ENCODE results near the gene ZNF101. TPM values are rescaled to one million over a fixed set of nuclear protein-coding genes. Genes with fewer than 3 reads are reported as not detected.

Gene ZNF101
- total and polyA plus RNA-seq, 4 donors: 7.4 to 12.4 (median 10.4) TPM

DNA sequence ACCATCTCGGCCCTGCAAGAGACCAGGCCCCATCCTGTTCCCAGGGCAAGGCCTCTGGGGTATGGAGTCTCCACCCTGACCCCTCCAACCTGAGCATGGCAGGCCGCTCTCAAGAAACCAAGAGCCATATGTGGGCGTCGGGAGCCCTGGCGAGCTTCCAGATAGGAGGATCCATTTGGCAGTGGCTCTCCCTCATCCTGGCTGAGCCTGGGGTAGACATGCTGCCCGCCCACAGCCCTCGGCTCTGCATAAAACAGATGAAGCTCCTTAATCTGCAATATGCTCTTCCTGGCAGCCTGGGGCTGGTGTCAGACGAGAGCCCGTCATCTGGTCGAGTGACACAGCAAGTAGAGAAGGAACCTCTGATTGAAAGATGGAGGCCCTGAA lies 11.2 kb upstream of the ZNF101 start:
- H3K27ac ChIP-seq (ENCODE audit: low read depth in 1 of 2, low read length in 1 of 2): no peak overlapping the region
- TF ChIP-seq, protein P1, sequence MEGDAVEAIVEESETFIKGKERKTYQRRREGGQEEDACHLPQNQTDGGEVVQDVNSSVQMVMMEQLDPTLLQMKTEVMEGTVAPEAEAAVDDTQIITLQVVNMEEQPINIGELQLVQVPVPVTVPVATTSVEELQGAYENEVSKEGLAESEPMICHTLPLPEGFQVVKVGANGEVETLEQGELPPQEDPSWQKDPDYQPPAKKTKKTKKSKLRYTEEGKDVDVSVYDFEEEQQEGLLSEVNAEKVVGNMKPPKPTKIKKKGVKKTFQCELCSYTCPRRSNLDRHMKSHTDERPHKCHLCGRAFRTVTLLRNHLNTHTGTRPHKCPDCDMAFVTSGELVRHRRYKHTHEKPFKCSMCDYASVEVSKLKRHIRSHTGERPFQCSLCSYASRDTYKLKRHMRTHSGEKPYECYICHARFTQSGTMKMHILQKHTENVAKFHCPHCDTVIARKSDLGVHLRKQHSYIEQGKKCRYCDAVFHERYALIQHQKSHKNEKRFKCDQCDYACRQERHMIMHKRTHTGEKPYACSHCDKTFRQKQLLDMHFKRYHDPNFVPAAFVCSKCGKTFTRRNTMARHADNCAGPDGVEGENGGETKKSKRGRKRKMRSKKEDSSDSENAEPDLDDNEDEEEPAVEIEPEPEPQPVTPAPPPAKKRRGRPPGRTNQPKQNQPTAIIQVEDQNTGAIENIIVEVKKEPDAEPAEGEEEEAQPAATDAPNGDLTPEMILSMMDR (IDR thresholded peaks at IDR 0.05; ENCODE audit: control extremely low read depth, extremely low read depth): no peak
- H3K4me3 ChIP-seq: no peak overlapping the region
- H3K9me3 ChIP-seq (ENCODE audit: control insufficient read depth in 4 of 4, insufficient read depth in 3 of 4, low read length in 3 of 4): no peaks in the 10 kb centered on the region
- DNase-seq: no peak
- H3K36me3 ChIP-seq (ENCODE audit: control insufficient read depth in 4 of 4, insufficient read depth in 4 of 4, low read length in 4 of 4): peaks cover 26 to 75% (median 46%) of the 10 kb centered on the region in 4 donors
- WGBS, 2 donors: 86 to 87% methylated on average over 10 of the region's 10 CpGs
- no peaks in the 10 kb centered on the region for H3K27me3 ChIP-seq (ENCODE audit: control insufficient read depth in 3 of 3, insufficient read depth in 3 of 3, low read length in 2 of 3)
- H3K4me1 ChIP-seq (ENCODE audit: control insufficient read depth in 5 of 5, insufficient read depth in 5 of 5, low read length in 5 of 5): peaks cover 0 to 9% (median 7%) of the 10 kb centered on the region in 5 donors
- no peak for ATAC-seq (ENCODE audit: insufficient read depth, low FRiP score)
- no peak overlapping the region for H3K9ac ChIP-seq (ENCODE audit: insufficient read depth in 1 of 2, low read length in 2 of 2)

DNA sequence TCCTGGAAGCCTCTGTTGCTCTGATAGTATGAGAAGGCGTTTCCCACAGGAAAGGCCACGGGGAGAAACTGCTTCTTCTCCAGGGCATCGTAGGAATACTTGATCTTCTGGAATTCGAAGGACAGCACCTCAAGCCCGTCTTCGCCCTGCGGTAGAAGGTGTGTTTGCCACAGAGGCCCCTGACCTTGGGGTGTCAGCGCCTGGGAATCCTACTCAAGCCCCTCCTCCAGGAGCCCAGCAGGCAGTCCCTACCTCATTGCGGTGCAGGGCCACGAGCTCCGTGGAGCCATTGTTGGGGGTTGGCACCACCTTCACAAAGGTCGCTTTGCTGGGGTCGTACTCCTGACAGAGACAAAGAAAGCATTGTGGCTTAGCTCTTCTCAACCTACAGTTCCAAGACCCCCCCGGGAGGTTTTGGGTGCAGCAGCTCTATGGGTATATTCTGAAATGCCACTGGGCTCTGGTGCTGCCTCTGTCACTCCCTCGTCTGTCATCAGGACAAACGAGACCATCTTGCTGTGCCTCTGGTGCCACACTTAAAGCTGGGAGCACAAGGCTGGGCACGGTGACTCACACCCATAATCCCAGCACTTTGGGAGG lies 8.9 kb upstream of the ZNF101 start:
- Histone ChIP-seq H3K27ac (ENCODE audit: low read depth in 1 of 2, low read length in 1 of 2) (no peak overlapping the region), H3K9ac (ENCODE audit: insufficient read depth in 1 of 2, low read length in 2 of 2) (no peak overlapping the region), H3K27me3 (ENCODE audit: control insufficient read depth in 3 of 3, insufficient read depth in 3 of 3, low read length in 2 of 3) (no peaks in the 10 kb centered on the region), H3K4me1 (ENCODE audit: control insufficient read depth in 5 of 5, insufficient read depth in 5 of 5, low read length in 5 of 5) (peaks cover 0 to 13% (median 10%) of the 10 kb centered on the region in 5 donors), H3K36me3 (ENCODE audit: control insufficient read depth in 4 of 4, insufficient read depth in 4 of 4, low read length in 4 of 4) (peaks cover 17 to 53% (median 37%) of the 10 kb centered on the region in 4 donors), H3K9me3 (ENCODE audit: control insufficient read depth in 4 of 4, insufficient read depth in 3 of 4, low read length in 3 of 4) (no peaks in the 10 kb centered on the region), H3K4me3 (no peak overlapping the region)
- 88 to 96% methylated on average over 17 of the region's 17 CpGs for WGBS, 2 donors
- DNase-seq: no peak
- ATAC-seq (ENCODE audit: insufficient read depth, low FRiP score): no peak
- TF ChIP-seq, protein P1 (IDR thresholded peaks at IDR 0.05; ENCODE audit: control extremely low read depth, extremely low read depth): no peak

DNA sequence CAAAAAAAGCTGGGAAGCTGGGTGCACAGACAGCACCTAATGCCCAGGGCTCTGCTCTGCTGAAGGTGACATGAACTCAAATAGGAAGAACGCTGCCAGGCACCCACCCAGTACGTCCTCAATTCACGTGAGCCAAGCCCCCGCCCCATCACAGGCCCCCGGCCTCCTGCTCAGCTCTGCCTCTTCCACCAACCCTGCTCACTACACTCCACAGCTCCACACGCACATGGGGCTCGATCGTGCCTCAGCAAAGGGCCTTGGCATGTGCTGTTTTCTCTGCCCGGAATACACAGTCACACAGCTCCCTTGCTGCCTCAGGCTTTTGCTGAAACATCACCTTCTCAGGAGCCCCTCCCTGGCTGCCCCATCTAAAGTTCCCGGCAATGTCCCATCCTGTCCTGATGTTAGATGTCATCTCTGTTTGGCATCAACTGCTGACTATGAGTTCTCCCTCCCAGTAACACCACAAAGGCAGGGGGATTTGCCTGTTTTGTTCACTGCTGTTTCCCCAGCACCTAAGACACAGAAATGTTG lies 7.4 kb upstream of the ZNF101 start:
- H3K4me1 ChIP-seq (ENCODE audit: control insufficient read depth in 5 of 5, insufficient read depth in 5 of 5, low read length in 5 of 5): peaks cover 0 to 13% (median 10%) of the 10 kb centered on the region in 5 donors
- no peaks in the 10 kb centered on the region for H3K9me3 ChIP-seq (ENCODE audit: control insufficient read depth in 4 of 4, insufficient read depth in 3 of 4, low read length in 3 of 4)
- DNase-seq (no peak), ATAC-seq (ENCODE audit: insufficient read depth, low FRiP score) (no peak)
- H3K27me3 ChIP-seq (ENCODE audit: control insufficient read depth in 3 of 3, insufficient read depth in 3 of 3, low read length in 2 of 3): no peaks in the 10 kb centered on the region
- TF ChIP-seq, protein P1 (IDR thresholded peaks at IDR 0.05; ENCODE audit: control extremely low read depth, extremely low read depth): no peak
- H3K27ac ChIP-seq (ENCODE audit: low read depth in 1 of 2, low read length in 1 of 2): no peak overlapping the region
- H3K9ac ChIP-seq (ENCODE audit: insufficient read depth in 1 of 2, low read length in 2 of 2): no peak overlapping the region
- H3K4me3 ChIP-seq: no peak overlapping the region
- peaks cover 11 to 38% (median 25%) of the 10 kb centered on the region in 4 donors for H3K36me3 ChIP-seq (ENCODE audit: control insufficient read depth in 4 of 4, insufficient read depth in 4 of 4, low read length in 4 of 4)
- WGBS, 2 donors: 89 to 91% methylated on average over 10 of the region's 10 CpGs
